Pancreas (tissue), 10 donors: Measurements from ENCODE around the gene PLA2G2C. TPM values are rescaled to one million over a fixed set of nuclear protein-coding genes. Genes with fewer than 3 reads are reported as not detected.
A peak's percentile ranks its signal among the peaks of the same experiment; 100 is the strongest.

Experiments
- ATAC-seq, 4 donors: fragments of 200-7000 bp; cut with Tn5 transposase; one replicate each; pipeline versions ENCODE4 v1.8.0 to v1.9.1; 2020; ENCODE audit warnings: mild to moderate bottlenecking in 4 of 4, moderate library complexity in 4 of 4
- DNase-seq, 6 donors: peaks; one replicate each; pipeline ENCODE4 v3.0.0-alpha.2; 2020
- FAIRE-seq: peaks from 2 replicates; lab custom pipeline; 2012; peaks lifted over from hg19 to GRCh38; lab: Jason Lieb, UNC
- H3K27ac ChIP-seq, 4 donors: fragments of 200-600 bp; sonication (generic); 1 replicate in 3 of 4; 2 replicates in 1 of 4; pipeline versions ENCODE4 v1.5.0 to v1.8.0; 2020
- H3K27me3 ChIP-seq, 4 donors: fragments of 200-600 bp; one replicate each; pipeline ENCODE4 v1.8.0; 2021
- H3K36me3 ChIP-seq, 3 donors: fragments of 200-600 bp; sonication (generic) in 1 of 3; one replicate each; pipeline versions ENCODE4 v1.5.0 to v1.8.0; 2020 to 2021
- H3K4me1 ChIP-seq, 3 donors: fragments of 200-600 bp; one replicate each; pipeline ENCODE4 v1.8.0; 2021
- H3K4me3 ChIP-seq, 4 donors: fragments of 200-600 bp; sonication (generic) in 2 of 4; one replicate each; pipeline versions ENCODE4 v1.5.0 to v1.8.0; 2020 to 2021
- H3K9me3 ChIP-seq, 4 donors: fragments of 200-600 bp; one replicate each; pipeline ENCODE4 v1.8.0; 2021
- CTCF ChIP-seq, 4 donors: fragments of 200-600 bp; sonication (generic) in 3 of 4; IDR thresholded peaks; one replicate each; pipeline versions ENCODE4 v1.5.0 to v1.8.0; 2021; ENCODE audit warnings: antibody characterized with exemption in 4 of 4
- WGBS, 2 donors: extraction: QIAGEN DNeasy Blood & Tissue Kit; methylation state at CpG; one replicate each; pipeline ENCODE4 v1.1.7; 2013; 5-methylcytosine and 5-hydroxymethylcytosine counted together
- intact Hi-C, 3 donors: fragments of 100-400 bp; cut with DNase I; formaldehyde crosslinking; loops; one replicate each; pipeline versions ENCODE4 v1.11.1 to v1.14.2; 2022
- polyA plus RNA-seq, 2 donors: library from polyadenylated mRNA; stranded (reverse); fragments of 200-250 nt; gene quantifications; one replicate each; pipeline ENCODE4 v1.2.3, GENCODE V29; 2013
- total RNA-seq, 6 donors: library from RNA; stranded (reverse); fragmentation: NEBNext Ultra II Directional in 4 of 6; extraction: Animal tissue kit (Norgen Biotek cat#: 25700) in 4 of 6; gene quantifications; one replicate each; pipeline versions ENCODE4 v1.2.1 to v1.2.4, GENCODE V29; 2021 to 2023
- donor health status: healthy with polysubstance abuse.
- donor health status: DM: no; HTN: no; CAD: no; lungs with moderate emphysema.
- donor health status: DM: no; HTN: no; CAD: no.
- donor health status: control.
- donor health status: control.
- donor health status: Bipolar disorder and iron deficiency.
- donor health status: DM: yes; HTN: yes; CAD: no.
- donor health status: DM: no; HTN: no; CAD: no.
- donor health status: DM: no; HTN: no; CAD: no.
- donor health status: DM: yes; HTN: yes; CAD: no.

The PLA2G2C gene
- total and polyA plus RNA-seq, 8 donors: not detected

GRCh38 chr1:20164694-20165202 lies 21.6 kb downstream of the PLA2G2C start:
- no peak for TF ChIP-seq CTCF (IDR thresholded peaks at IDR 0.05)
- no peaks in the 10 kb centered on the region for H3K36me3 ChIP-seq
- H3K9me3 ChIP-seq: no peaks in the 10 kb centered on the region
- FAIRE-seq (no peak), DNase-seq (peak in 1 of 6 donors; percentile 27), ATAC-seq (peak in 2 of 4 donors; percentile 58 to 61)
- H3K27ac ChIP-seq: peak overlapping the region in 1 of 4 donors; percentile 15
- H3K27me3 ChIP-seq: no peaks in the 10 kb centered on the region
- no peak overlapping the region for H3K4me3 ChIP-seq
- intact Hi-C loops: no loop called here
- 74 to 87% methylated on average over 15 of the region's 15 CpGs for WGBS, 2 donors
- H3K4me1 ChIP-seq: no peaks in the 10 kb centered on the region

GRCh38 chr1:20160034-20160433 lies 26.3 kb downstream of the PLA2G2C start:
- no peaks in the 10 kb centered on the region for H3K36me3 ChIP-seq
- H3K9me3 ChIP-seq: no peaks in the 10 kb centered on the region
- ATAC-seq: no peak
- intact Hi-C loops: no loop called here
- no peaks in the 10 kb centered on the region for H3K27me3 ChIP-seq
- H3K4me1 ChIP-seq: no peaks in the 10 kb centered on the region
- no peak for FAIRE-seq
- no peak overlapping the region for H3K4me3 ChIP-seq
- no peak for DNase-seq
- WGBS, 2 donors: 50 to 58% methylated on average over 1 of the region's 1 CpG
- no peak overlapping the region for H3K27ac ChIP-seq
- no peak for TF ChIP-seq CTCF (IDR thresholded peaks at IDR 0.05)

- peaks cover 0 to 6% (median 0%) of the 10 kb centered on the region in 3 donors for H3K4me1 ChIP-seq
- ATAC-seq (no peak), FAIRE-seq (no peak), DNase-seq (no peak)
- H3K27me3 ChIP-seq: no peaks in the 10 kb centered on the region
- H3K36me3 ChIP-seq: no peaks in the 10 kb centered on the region
- no peak overlapping the region for H3K4me3 ChIP-seq
- no peak for TF ChIP-seq CTCF (IDR thresholded peaks at IDR 0.05)
- H3K27ac ChIP-seq: no peak overlapping the region
- WGBS, 2 donors: 75 to 86% methylated on average over 7 of the region's 7 CpGs
- H3K9me3 ChIP-seq: no peaks in the 10 kb centered on the region
- intact Hi-C loops: no loop called here
Measured at GRCh38 chr1:20158358-20159070, 27.8 kb downstream of the PLA2G2C start.

GRCh38 chr1:20154301-20154831 lies 32.0 kb downstream of the PLA2G2C start:
- 40 to 44% methylated on average over 18 of the region's 18 CpGs for WGBS, 2 donors
- Histone ChIP-seq H3K4me1 (peaks cover 0 to 19% (median 4%) of the 10 kb centered on the region in 3 donors), H3K36me3 (no peaks in the 10 kb centered on the region), H3K9me3 (no peaks in the 10 kb centered on the region), H3K27me3 (no peaks in the 10 kb centered on the region), H3K4me3 (peak overlapping the region in 2 of 4 donors; percentile 20 to 28), H3K27ac (peak overlapping the region in 2 of 4 donors; percentile 54 to 58)
- peak in 1 of 6 donors; percentile 51 for DNase-seq
- intact Hi-C loops: no loop called here
- no peak for TF ChIP-seq CTCF (IDR thresholded peaks at IDR 0.05)
- FAIRE-seq: no peak
- peak in 3 of 4 donors; percentile 5 to 25 (median 25) for ATAC-seq
